ENCODE data around the gene CDCP2.

Gene CDCP2

DNA sequence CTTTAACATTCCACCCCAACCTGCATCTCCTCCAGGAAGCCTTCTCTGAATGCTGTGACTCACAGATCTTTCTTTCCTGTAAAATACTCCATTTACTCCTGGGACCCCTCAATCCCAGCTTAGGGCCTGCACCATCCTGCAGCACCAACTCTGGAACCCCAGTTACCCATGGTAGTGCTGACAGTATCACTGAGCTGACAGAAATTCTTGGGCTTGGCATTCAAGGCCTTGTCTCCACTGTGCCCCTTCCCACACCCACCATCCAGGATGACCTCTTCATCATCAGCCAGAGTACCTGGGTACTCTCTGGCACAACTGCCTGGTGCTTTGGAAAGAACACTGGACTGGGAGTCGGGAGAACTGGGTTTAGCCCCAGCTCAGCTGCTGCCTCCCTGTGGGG lies 38.7 kb upstream of the CDCP2 start:
- no peak for TF ChIP-seq CTCF (IDR thresholded peaks at IDR 0.05; ENCODE audit: insufficient read depth, low read length, missing control alignments)
- ChIA-PET POLR2A (interaction anchor here (0.5 kb wide), 1 partner anchor 842 kb away, joined by 3 read pairs; no protein-coding TSS in a partner anchor), CTCF (no interaction called here)
- H3K4me3 ChIP-seq (ENCODE audit: low read depth, low read length) = no peak overlapping the region
- no peak for DNase-seq (ENCODE audit: low read depth, low spot score)

DNA sequence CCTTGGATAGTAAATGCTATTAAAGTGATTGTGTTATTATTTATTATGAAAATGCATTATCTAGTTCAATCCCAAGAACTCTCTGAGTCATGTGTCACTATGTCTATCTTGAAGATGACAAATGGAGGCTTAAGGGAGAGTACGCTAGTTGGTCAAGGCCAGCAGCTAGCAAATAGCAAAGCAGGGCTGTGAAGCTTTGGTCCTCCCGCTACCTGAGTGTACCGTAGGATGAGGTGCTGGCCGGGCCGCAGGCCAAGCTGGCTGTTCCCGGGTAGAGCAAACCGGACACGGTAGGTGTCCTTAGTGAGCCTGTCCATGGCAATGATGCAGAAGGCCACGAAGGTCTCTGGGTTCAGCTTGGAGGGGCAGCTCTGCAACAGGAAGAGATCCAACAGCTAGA lies 37.7 kb upstream of the CDCP2 start:
- POLR2A ChIA-PET = no interaction called here
- H3K4me3 ChIP-seq (ENCODE audit: low read depth, low read length) = no peak overlapping the region
- no peak for TF ChIP-seq CTCF (IDR thresholded peaks at IDR 0.05; ENCODE audit: insufficient read depth, low read length, missing control alignments)
- CTCF ChIA-PET = interaction anchor here (1.2 to 1.5 kb wide), 2 partner anchors 9 to 11 kb away, joined by 3 to 5 read pairs; no protein-coding TSS in a partner anchor
- no peak for DNase-seq (ENCODE audit: low read depth, low spot score)

DNA sequence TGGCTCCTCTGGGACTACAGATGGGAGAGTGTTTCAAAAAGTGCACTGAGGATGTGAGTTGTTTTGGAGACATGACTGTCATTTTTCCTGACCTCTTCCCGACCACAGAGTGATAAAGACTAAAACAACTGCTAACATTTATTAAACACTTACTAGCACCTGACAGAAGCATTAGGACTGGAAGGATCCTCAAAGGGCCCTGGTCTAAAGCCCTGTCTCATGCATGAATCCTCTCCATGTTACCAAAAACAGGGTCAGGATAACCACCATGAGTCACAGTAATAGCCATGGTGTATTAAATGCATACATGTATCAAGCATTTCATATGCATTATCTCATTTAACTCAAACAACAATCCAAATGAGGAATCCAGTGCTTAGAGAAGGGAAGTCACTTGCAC lies 35.5 kb upstream of the CDCP2 start:
- ChIA-PET POLR2A (no interaction called here), CTCF (no interaction called here)
- TF ChIP-seq CTCF (IDR thresholded peaks at IDR 0.05; ENCODE audit: insufficient read depth, low read length, missing control alignments) = no peak
- DNase-seq (ENCODE audit: low read depth, low spot score) = no peak
- H3K4me3 ChIP-seq (ENCODE audit: low read depth, low read length) = no peak overlapping the region

- ChIA-PET POLR2A (no interaction called here), CTCF (interaction anchor here (0.9 to 1.7 kb wide), 2 partner anchors 13 kb away, joined by 3 to 5 read pairs; no protein-coding TSS in a partner anchor)
- TF ChIP-seq CTCF (IDR thresholded peaks at IDR 0.05; ENCODE audit: insufficient read depth, low read length, missing control alignments) = no peak
- no peak for DNase-seq (ENCODE audit: low read depth, low spot score)
- no peak overlapping the region for H3K4me3 ChIP-seq (ENCODE audit: low read depth, low read length)
These were observed 33.3 kb upstream of the CDCP2 start for GRCh38 chr1:54186056-54186455.

DNA sequence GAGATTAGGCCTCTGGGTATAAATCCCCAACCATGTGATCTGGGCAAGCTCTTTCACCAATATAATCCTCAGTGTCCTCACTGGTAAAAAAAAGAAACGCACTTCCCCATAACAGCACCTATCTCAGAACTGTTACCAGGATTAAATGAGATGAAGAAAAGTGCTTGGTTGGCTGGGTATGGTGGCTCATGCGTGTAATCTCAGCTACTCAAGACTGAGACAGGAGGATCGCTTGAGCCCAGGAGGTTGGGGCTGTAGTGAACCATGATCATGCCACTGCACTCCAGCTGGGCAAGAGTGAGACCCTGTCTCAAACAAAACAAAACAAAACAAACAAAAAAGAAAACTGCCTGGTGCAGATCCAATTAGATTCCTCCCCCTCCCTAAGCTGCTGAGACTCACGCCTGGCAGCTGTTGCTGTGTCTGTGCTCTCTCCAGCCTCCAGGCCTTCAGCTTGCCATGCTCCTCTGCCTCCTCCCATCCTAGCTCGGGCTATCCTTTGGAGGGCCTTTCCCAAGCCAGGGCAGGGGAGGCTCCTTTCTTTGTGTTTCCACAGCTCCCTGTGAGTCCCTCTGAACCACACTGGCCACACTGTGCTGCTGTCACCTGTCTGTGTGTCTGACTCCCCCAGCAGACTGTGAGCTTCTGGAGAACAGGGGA lies 28.0 kb upstream of the CDCP2 start:
- POLR2A ChIA-PET = no interaction called here
- H3K4me3 ChIP-seq (ENCODE audit: low read depth, low read length) = no peak overlapping the region
- TF ChIP-seq CTCF (IDR thresholded peaks at IDR 0.05; ENCODE audit: insufficient read depth, low read length, missing control alignments) = no peak
- no peak for DNase-seq (ENCODE audit: low read depth, low spot score)
- CTCF ChIA-PET = interaction anchor here (1.2 to 2.5 kb wide), 7 partner anchors 8 to 309 kb away, joined by 5 to 12 read pairs (median 6); partner anchors contain the start of genes CYB5RL and MRPL37

GRCh38 chr1:54178296-54179070 lies 25.7 kb upstream of the CDCP2 start:
- no peak for DNase-seq (ENCODE audit: low read depth, low spot score)
- ChIA-PET CTCF (interaction anchor here (0.6 to 1.0 kb wide), 2 partner anchors 8 to 71 kb away, joined by 3 read pairs; no protein-coding TSS in a partner anchor), POLR2A (no interaction called here)
- no peak overlapping the region for H3K4me3 ChIP-seq (ENCODE audit: low read depth, low read length)
- TF ChIP-seq CTCF (IDR thresholded peaks at IDR 0.05; ENCODE audit: insufficient read depth, low read length, missing control alignments) = no peak
